HepG2 (cell line): ENCODE data around the gene CDK5RAP1. TPM values are rescaled to one million over a fixed set of nuclear protein-coding genes. Genes with fewer than 3 reads are reported as not detected.

Experiments used
- ARHGAP35 ChIP-seq: sonication (generic); formaldehyde crosslinking; IDR thresholded peaks from 2 replicates; pipeline ENCODE4 v1.9.0; 2022; ENCODE audit warnings: mild to moderate bottlenecking, inconsistent platforms, moderate library complexity, missing genetic modification reagents, borderline replicate concordance
- DNMT1 ChIP-seq: sonication (generic); formaldehyde crosslinking; IDR thresholded peaks from 2 replicates; pipeline ENCODE4 v1.5.1; 2020; ENCODE audit warnings: mild to moderate bottlenecking, missing genetic modification reagents
- MED1 ChIP-seq: sonication (generic); formaldehyde crosslinking; IDR thresholded peaks from 2 replicates; pipeline ENCODE4 v1.4.0; 2020; ENCODE audit warnings: missing genetic modification reagents
- NR2F6 ChIP-seq, 2 experiments: IDR thresholded peaks; 2 replicates each; pipeline ENCODE4 v1.6.1; 2016; ENCODE audit warnings: antibody characterized with exemption in 1 of 2, mild to moderate bottlenecking in 1 of 2
- PRDM15 ChIP-seq: sonication (generic); formaldehyde crosslinking; IDR thresholded peaks from 2 replicates; pipeline ENCODE4 v1.4.0; 2020; ENCODE audit warnings: missing genetic modification reagents
- SMAD9 ChIP-seq: sonication (generic); formaldehyde crosslinking; IDR thresholded peaks from 2 replicates; pipeline ENCODE4 v1.5.1; 2020; ENCODE audit warnings: mild to moderate bottlenecking, missing genetic modification reagents
- TFDP1 ChIP-seq: IDR thresholded peaks from 2 replicates; pipeline ENCODE4 v1.6.1; 2016; ENCODE audit warnings: missing compliant biosample characterization, missing genetic modification reagents, borderline replicate concordance
- TFDP2 ChIP-seq: sonication (generic); formaldehyde crosslinking; IDR thresholded peaks from 2 replicates; pipeline ENCODE4 v1.4.0; 2020; ENCODE audit warnings: missing genetic modification reagents
- ZBTB39 ChIP-seq: sonication (generic); formaldehyde crosslinking; IDR thresholded peaks from 2 replicates; pipeline ENCODE4 v1.5.0; 2020; ENCODE audit warnings: missing genetic modification reagents
- ZBTB7A ChIP-seq: sonication (generic); formaldehyde crosslinking; IDR thresholded peaks from 2 replicates; pipeline ENCODE4 v1.8.0; 2022; ENCODE audit warnings: mild to moderate bottlenecking, missing genetic modification reagents
- ZFP91 ChIP-seq: sonication (generic); formaldehyde crosslinking; IDR thresholded peaks from 2 replicates; pipeline ENCODE4 v1.9.0; 2022; ENCODE audit warnings: missing genetic modification reagents, mild to moderate bottlenecking, borderline replicate concordance
- ZNF3 ChIP-seq: IDR thresholded peaks from 2 replicates; pipeline ENCODE4 v1.7.0; 2017; ENCODE audit warnings: inconsistent platforms
- ZNF44 ChIP-seq: sonication (generic); formaldehyde crosslinking; IDR thresholded peaks from 2 replicates; pipeline ENCODE4 v1.5.1; 2020; ENCODE audit warnings: mild to moderate bottlenecking, missing genetic modification reagents
- ZNF547 ChIP-seq: sonication (generic); formaldehyde crosslinking; IDR thresholded peaks from 2 replicates; pipeline ENCODE4 v1.5.1; 2020; ENCODE audit warnings: mild to moderate bottlenecking, missing genetic modification reagents
- ZNF773 ChIP-seq: sonication (generic); formaldehyde crosslinking; IDR thresholded peaks from 2 replicates; pipeline ENCODE4 v1.4.0; 2020; ENCODE audit warnings: missing genetic modification reagents, borderline replicate concordance
- ZNF891 ChIP-seq: sonication (generic); formaldehyde crosslinking; IDR thresholded peaks from 2 replicates; pipeline ENCODE4 v1.5.0; 2020; ENCODE audit warnings: mild to moderate bottlenecking, missing genetic modification reagents
- polyA plus RNA-seq, 8 experiments: library from polyadenylated mRNA; depleted of rRNA in 3 of 8; stranded (reverse) in 7 of 8; unstranded in 1 of 8; fragments of >200 nt; fragmentation: Illumina TruSeq in 4 of 8; extraction: Trizol in 4 of 8; gene quantifications; 2 replicates each; pipeline versions ENCODE4 v1.2.1 to v1.2.3, GENCODE V29; 2011 to 2016; ENCODE audit warnings: low read depth in 4 of 8, missing spikeins in 1 of 8, mixed read lengths in 1 of 8; ENCODE audit not compliant: insufficient read depth in 1 of 8
- total RNA-seq, 5 experiments: library from RNA; depleted of rRNA; stranded (reverse); fragments of >200 nt; fragmentation: Illumina TruSeq; extraction: Trizol; gene quantifications; 2 replicates each; pipeline ENCODE4 v1.2.3, GENCODE V29; 2016; ENCODE audit warnings: low read depth in 1 of 5
- TF ChIP-seq, protein P1 (sequence below): sonication (generic); formaldehyde crosslinking; IDR thresholded peaks from 2 replicates; pipeline ENCODE4 v1.8.0; 2022; ENCODE audit warnings: missing genetic modification reagents, mild to moderate bottlenecking, inconsistent platforms, borderline replicate concordance
- TF ChIP-seq, protein P2 (sequence below): sonication (generic); formaldehyde crosslinking; IDR thresholded peaks from 2 replicates; pipeline ENCODE4 v1.8.1; 2023; ENCODE audit warnings: missing genetic modification reagents, mild to moderate bottlenecking, borderline replicate concordance

CDK5RAP1 gene
- total and polyA plus RNA-seq, 2 of the 13 experiments (the other 11 are each of a cell fraction or from before 2014, with no cell fraction given): 53.6 to 98.2 TPM

DNA sequence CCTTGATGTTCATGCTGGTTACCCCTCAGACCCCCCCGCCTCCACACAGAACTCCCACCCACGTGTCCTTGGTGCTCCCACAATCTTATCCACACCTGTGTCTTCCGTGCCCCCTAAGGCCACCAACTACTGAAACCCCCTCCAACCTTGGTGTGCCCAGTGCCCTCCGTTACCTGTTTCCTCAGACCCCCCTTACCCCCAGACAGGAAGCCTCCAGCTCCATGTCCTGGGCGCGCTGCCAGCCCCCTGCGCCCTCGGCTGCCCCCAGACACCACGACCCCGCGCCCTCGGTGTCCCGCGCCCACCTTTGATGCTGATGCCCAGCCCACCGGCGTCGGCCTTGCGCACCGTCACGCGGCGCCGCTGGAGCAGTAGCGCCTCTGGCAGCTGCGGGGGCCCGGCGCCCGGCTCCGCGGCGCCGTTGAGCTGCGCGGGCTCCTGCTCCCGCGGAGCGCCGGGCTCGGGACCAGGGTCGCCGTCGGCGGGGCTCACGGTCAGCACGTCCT, 41.7 kb upstream of the CDK5RAP1 start (continued):
- TF ChIP-seq TFDP2 (no peak), ZNF3 (no peak), SMAD9 (CRISPR knock-in tag) (no peak), ARHGAP35 (CRISPR knock-in tag) (0 out of 2 replicates have a peak, but pooled peaks have one; percentile 39), PRDM15 (CRISPR knock-in tag) (no peak), NR2F6 (IDR thresholded peaks at IDR 0.05) (no peak), NR2F6 (CRISPR knock-in tag; IDR thresholded peaks at IDR 0.05) (no peak), ZNF547 (CRISPR knock-in tag) (no peak), MED1 (CRISPR knock-in tag) (no peak), ZNF891 (CRISPR knock-in tag) (peak; percentile 82), TFDP1 (CRISPR knock-in tag) (peak; percentile 28; the same call in 1 of the 2 replicates), ZNF773 (no peak), ZFP91 (CRISPR knock-in tag) (0 out of 2 replicates have a peak, but pooled peaks have one; percentile 8), ZBTB7A (no peak; the same call in 1 of the 2 replicates), ZBTB39 (0 out of 2 replicates have a peak, but pooled peaks have one; percentile 15), DNMT1 (CRISPR knock-in tag) (0 out of 2 replicates have a peak, but pooled peaks have one; percentile 15), ZNF44 (CRISPR knock-in tag) (no peak)
- TF ChIP-seq, protein P1, sequence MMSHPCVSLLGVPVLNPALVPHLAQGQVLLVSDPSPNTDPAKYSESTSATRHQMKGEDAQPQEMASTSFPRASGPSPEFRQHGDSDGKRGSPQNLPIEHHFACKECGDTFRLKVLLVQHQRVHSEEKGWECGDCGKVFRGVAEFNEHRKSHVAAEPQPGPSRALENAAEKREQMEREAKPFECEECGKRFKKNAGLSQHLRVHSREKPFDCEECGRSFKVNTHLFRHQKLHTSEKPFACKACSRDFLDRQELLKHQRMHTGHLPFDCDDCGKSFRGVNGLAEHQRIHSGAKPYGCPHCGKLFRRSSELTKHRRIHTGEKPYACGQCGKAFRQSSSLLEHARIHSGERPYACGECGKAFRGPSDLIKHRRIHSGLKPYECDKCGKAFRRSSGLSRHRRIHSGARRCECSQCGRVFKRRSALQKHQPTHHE: no peak
- TF ChIP-seq, protein P2, sequence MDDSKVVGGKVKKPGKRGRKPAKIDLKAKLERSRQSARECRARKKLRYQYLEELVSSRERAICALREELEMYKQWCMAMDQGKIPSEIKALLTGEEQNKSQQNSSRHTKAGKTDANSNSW (CRISPR knock-in tag): no peak
